ENCODE data around the gene NAA40. TPM values are rescaled to one million over a fixed set of nuclear protein-coding genes. Genes with fewer than 3 reads are reported as not detected.

NAA40 gene
- total and polyA plus RNA-seq, 10 of the 15 experiments (the other 5 are each of a cell fraction or from before 2014, with no cell fraction given), result 4.8 to 31.6 (median 22.2) TPM

DNA sequence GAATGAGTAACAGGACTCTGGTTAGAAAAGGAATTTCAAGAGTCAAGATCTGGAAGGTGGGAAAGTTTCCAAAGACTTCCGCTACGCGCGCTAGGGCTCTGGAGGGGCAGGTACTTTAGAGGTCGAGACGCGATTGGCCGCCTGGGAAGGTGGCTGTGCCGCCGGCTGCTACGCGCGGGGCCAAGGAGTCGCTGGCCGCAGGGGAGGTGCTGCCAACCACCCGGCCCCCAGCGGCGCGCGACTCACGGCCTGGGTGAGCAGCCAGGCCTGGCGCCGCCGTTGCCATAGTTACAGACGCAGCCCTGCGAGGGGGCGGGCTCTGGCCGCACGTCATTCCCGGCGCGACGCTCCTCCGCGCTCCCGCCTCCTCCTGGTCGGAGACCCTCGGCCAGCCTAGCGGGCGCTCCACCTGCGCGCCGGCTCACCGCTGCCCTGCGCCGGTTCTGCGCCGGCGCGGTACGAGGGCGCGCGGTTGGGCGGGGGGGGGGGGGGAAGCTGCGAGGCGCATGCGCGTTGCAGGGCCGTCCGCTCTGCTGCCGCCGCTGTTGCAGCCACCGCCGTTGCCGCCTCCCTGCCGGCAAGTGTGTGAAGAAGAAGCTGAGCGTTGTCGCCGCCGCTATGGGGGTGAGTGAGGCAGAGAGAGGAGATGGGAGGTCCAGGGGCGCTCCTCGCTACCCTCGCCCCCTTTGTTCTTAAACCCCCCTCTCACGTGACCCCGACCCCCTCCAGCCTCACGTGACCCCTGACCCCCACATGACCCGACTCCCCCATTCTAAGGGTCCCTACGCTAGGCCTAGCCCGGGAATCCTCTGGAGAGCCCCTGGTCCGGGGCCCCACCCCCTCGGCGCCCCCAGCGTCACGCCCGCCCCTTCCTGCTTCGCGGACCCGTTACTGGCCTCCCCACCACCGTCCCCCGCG, at the start of gene NAA40 (continued):
- TF ChIP-seq SKIL (IDR thresholded peaks at IDR 0.05; ENCODE audit: low read depth, poor library complexity, severe bottlenecking) (no peak), NR2F1 (conservative IDR thresholded peaks at IDR 0.05) (peak; percentile 79), BRCA1 (IDR thresholded peaks at IDR 0.05; ENCODE audit: low read depth, low read length) (no peak), HDAC6 (IDR thresholded peaks at IDR 0.05; ENCODE audit: unreplicated experiment) (no peak), SREBF1 (IDR thresholded peaks at IDR 0.05; ENCODE audit: low read length) (no peak), ZNF207 (IDR thresholded peaks at IDR 0.05; ENCODE audit: borderline replicate concordance) (peak; percentile 89; the same call in 1 of the 2 replicates), EGR1 (IDR thresholded peaks at IDR 0.05; ENCODE audit: borderline replicate concordance in 1 of 2, low read depth in 2 of 2, low read length in 2 of 2) (peak in 1 of 2 experiments; percentile 76; a peak in 2 of 3 replicates), NR2C2 (IDR thresholded peaks at IDR 0.05; ENCODE audit: borderline replicate concordance, control insufficient read depth, insufficient read length, low read depth) (no peak), SREBF2 (IDR thresholded peaks at IDR 0.05; ENCODE audit: low read length) (no peak), CBX3 (IDR thresholded peaks at IDR 0.05; ENCODE audit: borderline replicate concordance, low read depth) (no peak), DPF2 (IDR thresholded peaks at IDR 0.05) (no peak), LARP7 (IDR thresholded peaks at IDR 0.05) (peak; percentile 84), HDGF (IDR thresholded peaks at IDR 0.05) (no peak), NFYA (IDR thresholded peaks at IDR 0.05; ENCODE audit: borderline replicate concordance, low read depth, low read length) (no peak), HDAC2 (IDR thresholded peaks at IDR 0.05) (no peak), SMAD5 (IDR thresholded peaks at IDR 0.05; ENCODE audit: low read depth) (no peak), RAD51 (IDR thresholded peaks at IDR 0.05) (peak; percentile 96)
- TF ChIP-seq, protein P1, sequence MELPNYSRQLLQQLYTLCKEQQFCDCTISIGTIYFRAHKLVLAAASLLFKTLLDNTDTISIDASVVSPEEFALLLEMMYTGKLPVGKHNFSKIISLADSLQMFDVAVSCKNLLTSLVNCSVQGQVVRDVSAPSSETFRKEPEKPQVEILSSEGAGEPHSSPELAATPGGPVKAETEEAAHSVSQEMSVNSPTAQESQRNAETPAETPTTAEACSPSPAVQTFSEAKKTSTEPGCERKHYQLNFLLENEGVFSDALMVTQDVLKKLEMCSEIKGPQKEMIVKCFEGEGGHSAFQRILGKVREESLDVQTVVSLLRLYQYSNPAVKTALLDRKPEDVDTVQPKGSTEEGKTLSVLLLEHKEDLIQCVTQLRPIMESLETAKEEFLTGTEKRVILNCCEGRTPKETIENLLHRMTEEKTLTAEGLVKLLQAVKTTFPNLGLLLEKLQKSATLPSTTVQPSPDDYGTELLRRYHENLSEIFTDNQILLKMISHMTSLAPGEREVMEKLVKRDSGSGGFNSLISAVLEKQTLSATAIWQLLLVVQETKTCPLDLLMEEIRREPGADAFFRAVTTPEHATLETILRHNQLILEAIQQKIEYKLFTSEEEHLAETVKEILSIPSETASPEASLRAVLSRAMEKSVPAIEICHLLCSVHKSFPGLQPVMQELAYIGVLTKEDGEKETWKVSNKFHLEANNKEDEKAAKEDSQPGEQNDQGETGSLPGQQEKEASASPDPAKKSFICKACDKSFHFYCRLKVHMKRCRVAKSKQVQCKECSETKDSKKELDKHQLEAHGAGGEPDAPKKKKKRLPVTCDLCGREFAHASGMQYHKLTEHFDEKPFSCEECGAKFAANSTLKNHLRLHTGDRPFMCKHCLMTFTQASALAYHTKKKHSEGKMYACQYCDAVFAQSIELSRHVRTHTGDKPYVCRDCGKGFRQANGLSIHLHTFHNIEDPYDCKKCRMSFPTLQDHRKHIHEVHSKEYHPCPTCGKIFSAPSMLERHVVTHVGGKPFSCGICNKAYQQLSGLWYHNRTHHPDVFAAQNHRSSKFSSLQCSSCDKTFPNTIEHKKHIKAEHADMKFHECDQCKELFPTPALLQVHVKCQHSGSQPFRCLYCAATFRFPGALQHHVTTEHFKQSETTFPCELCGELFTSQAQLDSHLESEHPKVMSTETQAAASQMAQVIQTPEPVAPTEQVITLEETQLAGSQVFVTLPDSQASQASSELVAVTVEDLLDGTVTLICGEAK (IDR thresholded peaks at IDR 0.05; ENCODE audit: borderline replicate concordance), result no peak
- TF ChIP-seq, protein P2, sequence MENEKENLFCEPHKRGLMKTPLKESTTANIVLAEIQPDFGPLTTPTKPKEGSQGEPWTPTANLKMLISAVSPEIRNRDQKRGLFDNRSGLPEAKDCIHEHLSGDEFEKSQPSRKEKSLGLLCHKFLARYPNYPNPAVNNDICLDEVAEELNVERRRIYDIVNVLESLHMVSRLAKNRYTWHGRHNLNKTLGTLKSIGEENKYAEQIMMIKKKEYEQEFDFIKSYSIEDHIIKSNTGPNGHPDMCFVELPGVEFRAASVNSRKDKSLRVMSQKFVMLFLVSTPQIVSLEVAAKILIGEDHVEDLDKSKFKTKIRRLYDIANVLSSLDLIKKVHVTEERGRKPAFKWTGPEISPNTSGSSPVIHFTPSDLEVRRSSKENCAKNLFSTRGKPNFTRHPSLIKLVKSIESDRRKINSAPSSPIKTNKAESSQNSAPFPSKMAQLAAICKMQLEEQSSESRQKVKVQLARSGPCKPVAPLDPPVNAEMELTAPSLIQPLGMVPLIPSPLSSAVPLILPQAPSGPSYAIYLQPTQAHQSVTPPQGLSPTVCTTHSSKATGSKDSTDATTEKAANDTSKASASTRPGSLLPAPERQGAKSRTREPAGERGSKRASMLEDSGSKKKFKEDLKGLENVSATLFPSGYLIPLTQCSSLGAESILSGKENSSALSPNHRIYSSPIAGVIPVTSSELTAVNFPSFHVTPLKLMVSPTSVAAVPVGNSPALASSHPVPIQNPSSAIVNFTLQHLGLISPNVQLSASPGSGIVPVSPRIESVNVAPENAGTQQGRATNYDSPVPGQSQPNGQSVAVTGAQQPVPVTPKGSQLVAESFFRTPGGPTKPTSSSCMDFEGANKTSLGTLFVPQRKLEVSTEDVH (IDR thresholded peaks at IDR 0.05; ENCODE audit: low read depth, partially characterized antibody), result no peak
- TF ChIP-seq, protein P3, sequence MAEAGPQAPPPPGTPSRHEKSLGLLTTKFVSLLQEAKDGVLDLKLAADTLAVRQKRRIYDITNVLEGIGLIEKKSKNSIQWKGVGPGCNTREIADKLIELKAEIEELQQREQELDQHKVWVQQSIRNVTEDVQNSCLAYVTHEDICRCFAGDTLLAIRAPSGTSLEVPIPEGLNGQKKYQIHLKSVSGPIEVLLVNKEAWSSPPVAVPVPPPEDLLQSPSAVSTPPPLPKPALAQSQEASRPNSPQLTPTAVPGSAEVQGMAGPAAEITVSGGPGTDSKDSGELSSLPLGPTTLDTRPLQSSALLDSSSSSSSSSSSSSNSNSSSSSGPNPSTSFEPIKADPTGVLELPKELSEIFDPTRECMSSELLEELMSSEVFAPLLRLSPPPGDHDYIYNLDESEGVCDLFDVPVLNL (IDR thresholded peaks at IDR 0.05; ENCODE audit: low read depth, low read length), result peak; percentile 62

Measured in GM12878 (cell line).